A549 (cell line): ENCODE data around the gene FAM228A. TPM values are rescaled to one million over a fixed set of nuclear protein-coding genes. Genes with fewer than 3 reads are reported as not detected.

Source experiments
- ATAC-seq, 2 experiments: fragments of 200-7000 bp in 1 of 2; fragments of >200 bp in 1 of 2; cut with Nextera tagmentation in 1 of 2; cut with Tn5 transposase in 1 of 2; 3 replicates each; pipeline versions ENCODE4 v1.8.0 to v1.9.1; 2018 to 2020; ENCODE audit warnings: mild to moderate bottlenecking in 1 of 2, moderate library complexity in 1 of 2
- CTCF ChIA-PET: fragments of 300-600 bp; sonication (Branson Sonifier 250); formaldehyde crosslinking; extraction: SDS; loops from one replicate; lab custom pipeline; 2021; ENCODE audit warnings: antibody characterized with exemption, inconsistent platforms; lab: Yijun Ruan, JAX
- POLR2A ChIA-PET: fragments of 350-600 bp; formaldehyde crosslinking; extraction: SDS; loops from one replicate; lab custom pipeline; 2021; ENCODE audit warnings: antibody characterized with exemption, inconsistent platforms; lab: Yijun Ruan, JAX
- DNase-seq, 2 experiments: peaks; one replicate each; pipeline versions ENCODE4 v3.0.0 to v3.0.0-alpha.2; 2011 to 2016; ENCODE audit warnings: low read depth in 1 of 2, low spot score in 1 of 2
- FAIRE-seq: peaks from 2 replicates; lab custom pipeline; 2011; peaks lifted over from hg19 to GRCh38; lab: Jason Lieb, UNC
- H3K27ac ChIP-seq, 2 experiments: fragments of >200 bp; sonication (Bioruptor Twin); formaldehyde crosslinking; 3 replicates each; pipeline ENCODE4 v1.5.1; 2016 to 2017
- H3K4me1 ChIP-seq: fragments of >200 bp; sonication (Bioruptor Twin); formaldehyde crosslinking; 3 replicates; pipeline ENCODE4 v1.6.1; 2016
- H3K4me2 ChIP-seq: fragments of >200 bp; sonication (Bioruptor Twin); formaldehyde crosslinking; 3 replicates; pipeline ENCODE4 v1.6.1; 2016
- H3K4me3 ChIP-seq: fragments of >200 bp; sonication (Bioruptor Twin); formaldehyde crosslinking; 3 replicates; pipeline ENCODE4 v1.5.1; 2016
- H3K9me3 ChIP-seq: fragments of >200 bp; sonication (Bioruptor Twin); formaldehyde crosslinking; 3 replicates; pipeline ENCODE4 v1.6.1; 2016
- BHLHE40 ChIP-seq: IDR thresholded peaks from 2 replicates; pipeline ENCODE4 v1.6.1; 2012; ENCODE audit warnings: low read depth, low read length, inconsistent platforms
- CBX2 ChIP-seq: fragments of 200-600 bp; sonication (generic); IDR thresholded peaks from 2 replicates; pipeline ENCODE4 v1.6.1; 2016; ENCODE audit warnings: low read depth, mild to moderate bottlenecking, borderline replicate concordance
- CBX8 ChIP-seq: fragments of 200-600 bp; sonication (generic); IDR thresholded peaks from 2 replicates; pipeline ENCODE4 v1.6.1; 2016
- CHD4 ChIP-seq: fragments of 200-600 bp; sonication (generic); IDR thresholded peaks from 2 replicates; pipeline ENCODE4 v1.6.1; 2016; ENCODE audit warnings: antibody characterized with exemption, mild to moderate bottlenecking, borderline replicate concordance
- EHMT2 ChIP-seq: fragments of 200-600 bp; sonication (generic); IDR thresholded peaks from 2 replicates; pipeline ENCODE4 v1.6.1; 2016; ENCODE audit warnings: antibody characterized with exemption, low read depth, mild to moderate bottlenecking, moderate library complexity
- EP300 ChIP-seq, 2 experiments: fragments of >200 bp; sonication (Bioruptor Twin); formaldehyde crosslinking; IDR thresholded peaks; 2 replicates in 1 of 2; 3 replicates in 1 of 2; pipeline ENCODE4 v1.6.1; 2016 to 2017
- ESRRA ChIP-seq: fragments of 150-350 bp; IDR thresholded peaks from 2 replicates; pipeline ENCODE4 v1.6.1; 2014; ENCODE audit warnings: mild to moderate bottlenecking, low read length, borderline replicate concordance
- HEYL ChIP-seq: fragments of 250-450 bp; sonication (Bioruptor Pico); IDR thresholded peaks from 2 replicates; pipeline ENCODE4 v1.8.0; 2021; ENCODE audit warnings: mild to moderate bottlenecking, moderate library complexity
- HOXB5 ChIP-seq: fragments of 250-450 bp; sonication (Bioruptor Pico); IDR thresholded peaks from 2 replicates; pipeline ENCODE4 v1.5.0; 2020; ENCODE audit warnings: mild to moderate bottlenecking, moderate library complexity
- JUN ChIP-seq, 2 experiments: fragments of >200 bp; sonication (Bioruptor Twin); formaldehyde crosslinking; IDR thresholded peaks; 2 replicates in 1 of 2; 3 replicates in 1 of 2; pipeline ENCODE4 v1.6.1; 2016 to 2017
- KDM5A ChIP-seq: fragments of 200-600 bp; sonication (generic); IDR thresholded peaks from 2 replicates; pipeline ENCODE4 v1.6.1; 2016; ENCODE audit warnings: antibody characterized with exemption, mild to moderate bottlenecking
- MAZ ChIP-seq: fragments of 150-350 bp; IDR thresholded peaks from 2 replicates; pipeline ENCODE4 v1.6.1; 2014; ENCODE audit warnings: antibody characterized with exemption, low read depth, low read length, borderline replicate concordance
- NPAS2 ChIP-seq: fragments of 250-450 bp; sonication (Bioruptor Pico); IDR thresholded peaks from 2 replicates; pipeline ENCODE4 v1.8.0; 2022; ENCODE audit warnings: mild to moderate bottlenecking, moderate library complexity, borderline replicate concordance
- PHF8 ChIP-seq: fragments of 200-600 bp; sonication (generic); IDR thresholded peaks from 2 replicates; pipeline ENCODE4 v1.6.1; 2016; ENCODE audit warnings: low read depth, mild to moderate bottlenecking, antibody characterized with exemption, moderate library complexity, borderline replicate concordance
- RAD21 ChIP-seq, 2 experiments: fragments of >200 bp in 1 of 2; sonication (Bioruptor Twin) in 1 of 2; formaldehyde crosslinking in 1 of 2; IDR thresholded peaks in 1 of 2; conservative IDR thresholded peaks in 1 of 2; 2 replicates in 1 of 2; 3 replicates in 1 of 2; pipeline ENCODE4 v1.6.1; 2012 to 2018; ENCODE audit warnings: inconsistent platforms in 1 of 2
- RARB ChIP-seq: fragments of 250-450 bp; sonication (Bioruptor Pico); IDR thresholded peaks from 2 replicates; pipeline ENCODE4 v1.8.0; 2021; ENCODE audit warnings: mild to moderate bottlenecking, moderate library complexity
- RCOR1 ChIP-seq: fragments of 150-350 bp; IDR thresholded peaks from 2 replicates; pipeline ENCODE4 v1.6.1; 2014; ENCODE audit warnings: antibody characterized with exemption, low read length, low read depth
- SMC3 ChIP-seq: fragments of >200 bp; sonication (Bioruptor Twin); formaldehyde crosslinking; IDR thresholded peaks from 3 replicates; pipeline ENCODE4 v1.6.1; 2018; ENCODE audit warnings: inconsistent platforms
- SREBF2 ChIP-seq: fragments of 450-650 bp; IDR thresholded peaks from 2 replicates; pipeline ENCODE4 v1.6.1; 2014; ENCODE audit warnings: mild to moderate bottlenecking, moderate library complexity
- TFCP2L1 ChIP-seq: fragments of 250-450 bp; sonication (Bioruptor Pico); IDR thresholded peaks from 2 replicates; pipeline ENCODE4 v1.5.0; 2021; ENCODE audit warnings: mild to moderate bottlenecking
- TP53 ChIP-seq: fragments of 250-450 bp; sonication (Bioruptor Pico); IDR thresholded peaks from 2 replicates; pipeline ENCODE4 v1.5.0; 2021; ENCODE audit warnings: mild to moderate bottlenecking, moderate library complexity
- ZFP36 ChIP-seq: fragments of 450-650 bp; IDR thresholded peaks from 2 replicates; pipeline ENCODE4 v1.6.1; 2014; ENCODE audit warnings: borderline replicate concordance; ENCODE audit not compliant: partially characterized antibody
- ZNF302 ChIP-seq: fragments of 250-450 bp; sonication (Bioruptor Pico); IDR thresholded peaks from 2 replicates; pipeline ENCODE4 v1.9.0; 2021; ENCODE audit warnings: inconsistent platforms, mild to moderate bottlenecking, moderate library complexity
- ZSCAN20 ChIP-seq: fragments of 250-450 bp; sonication (Bioruptor Pico); IDR thresholded peaks from 2 replicates; pipeline ENCODE4 v1.8.0; 2022; ENCODE audit warnings: mild to moderate bottlenecking, moderate library complexity
- WGBS: methylation state at CpG from one replicate; pipeline ENCODE4 v1.1.6; 2017; ENCODE audit errors: missing lambda C conversion rate; 5-methylcytosine and 5-hydroxymethylcytosine counted together
- polyA minus RNA-seq: library from RNA; depleted of rRNA, polyadenylated mRNA; stranded (reverse); fragments of >200 nt; gene quantifications from 2 replicates; pipeline ENCODE4 v1.2.3, GENCODE V29; 2011; rRNA and poly(A)+ RNA removed
- polyA plus RNA-seq, 4 experiments: library from polyadenylated mRNA; depleted of rRNA in 3 of 4; stranded (reverse); fragments of >200 nt; fragmentation: RNase III in 1 of 4; extraction: RNeasy Plus Mini Kit Qiagen cat#74134 plus additional on column Dnase treatment in 1 of 4; gene quantifications; 2 replicates in 3 of 4; 3 replicates in 1 of 4; pipeline ENCODE4 v1.2.3, GENCODE V29; 2011 to 2017
- TF ChIP-seq, protein P1 (sequence below): fragments of 250-450 bp; sonication (Bioruptor Pico); IDR thresholded peaks from 2 replicates; pipeline ENCODE4 v1.5.0; 2020; ENCODE audit warnings: low read depth, mild to moderate bottlenecking, moderate library complexity
- TF ChIP-seq, protein P2 (sequence below): fragments of 150-350 bp; IDR thresholded peaks from 2 replicates; pipeline ENCODE4 v1.6.1; 2014; ENCODE audit warnings: low read depth, mild to moderate bottlenecking, low read length
- TF ChIP-seq, protein P3 (sequence below): fragments of 450-650 bp; IDR thresholded peaks from 2 replicates; pipeline ENCODE4 v1.6.1; 2014; ENCODE audit warnings: antibody characterized with exemption
- TF ChIP-seq, protein P4 (sequence below): fragments of >200 bp; sonication (Bioruptor Twin); formaldehyde crosslinking; IDR thresholded peaks from 2 replicates; pipeline ENCODE4 v1.6.1; 2016
- TF ChIP-seq, protein P5 (sequence below): IDR thresholded peaks from 2 replicates; pipeline ENCODE4 v1.6.1; 2012
- TF ChIP-seq, protein P6 (sequence below): fragments of 250-450 bp; sonication (Bioruptor Pico); IDR thresholded peaks from 2 replicates; pipeline ENCODE4 v1.5.0; 2021; ENCODE audit warnings: mild to moderate bottlenecking, moderate library complexity, borderline replicate concordance
- TF ChIP-seq, protein P7 (sequence below): IDR thresholded peaks from 2 replicates; pipeline ENCODE4 v1.6.1; 2012

FAM228A gene
- polyA plus RNA-seq (2011; rRNA removed) (0.13 TPM in 1 of 2 replicates, not detected in the other), polyA plus RNA-seq (2017; fragmentation: RNase III; extraction: RNeasy Plus Mini Kit Qiagen cat#74134 plus additional on column Dnase treatment) (not detected in 3 replicates), polyA minus RNA-seq (not detected in 2 replicates)
- not detected in 2 replicates for polyA plus RNA-seq (2012; cell fraction: cytosol; rRNA removed)
- 0.07 TPM in 1 of 2 replicates, not detected in the other for polyA plus RNA-seq (2012; cell fraction: nucleus; rRNA removed)

DNA sequence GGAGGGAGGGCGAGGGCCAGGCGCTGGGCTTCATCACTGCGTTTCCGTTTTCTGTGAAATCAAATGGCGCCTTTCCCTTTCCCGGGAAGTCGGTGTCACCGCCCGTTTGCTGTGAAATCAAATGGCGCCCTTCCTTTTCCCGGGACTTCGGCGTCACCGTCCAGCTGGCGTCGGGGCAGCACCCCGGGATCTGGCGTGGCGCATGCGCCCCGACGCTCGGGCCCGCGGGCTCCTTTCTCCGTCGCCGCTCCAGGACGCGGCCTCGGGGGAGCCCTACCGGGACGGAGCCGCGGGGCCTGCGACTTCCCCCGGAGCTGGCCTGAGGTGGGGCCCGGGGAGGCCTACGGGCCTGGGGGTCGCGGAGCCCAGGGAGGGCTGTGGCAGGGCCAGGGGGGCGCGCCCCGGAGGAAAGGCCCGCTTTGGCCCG lies at the start of gene FAM228A:
Gene FAM228A, plus strand, starts transcription at position 203 of the 427 bp plus-strand sequence. CDS start 428 bp downstream, outside the sequence.
- ChIA-PET CTCF (interaction anchor here (1.8 to 3.2 kb wide), 3 partner anchors 11 to 90 kb away, joined by 4 to 17 read pairs (median 6); partner anchors contain the start of gene TP53I3), POLR2A (no interaction called here)
- 96% methylated on average over 31 of the region's 46 CpGs for WGBS
- H3K4me2 ChIP-seq, result no peak within 1 kb of the TSS
- TF ChIP-seq ZFP36 (no peak), ESRRA (no peak), ZNF302 (no peak), CBX8 (no peak), HEYL (CRISPR knock-in tag) (no peak), RCOR1 (no peak), RARB (no peak), SMC3 (no peak), ZSCAN20 (no peak), CHD4 (no peak), RAD21 (conservative IDR thresholded peaks at IDR 0.05 in 1 of 2, IDR thresholded peaks at IDR 0.05 in 1 of 2) (no peak), NPAS2 (CRISPR knock-in tag) (no peak), HOXB5 (CRISPR knock-in tag) (no peak), SREBF2 (no peak), TFCP2L1 (CRISPR knock-in tag) (no peak), PHF8 (no peak)
- TF ChIP-seq, protein P1, sequence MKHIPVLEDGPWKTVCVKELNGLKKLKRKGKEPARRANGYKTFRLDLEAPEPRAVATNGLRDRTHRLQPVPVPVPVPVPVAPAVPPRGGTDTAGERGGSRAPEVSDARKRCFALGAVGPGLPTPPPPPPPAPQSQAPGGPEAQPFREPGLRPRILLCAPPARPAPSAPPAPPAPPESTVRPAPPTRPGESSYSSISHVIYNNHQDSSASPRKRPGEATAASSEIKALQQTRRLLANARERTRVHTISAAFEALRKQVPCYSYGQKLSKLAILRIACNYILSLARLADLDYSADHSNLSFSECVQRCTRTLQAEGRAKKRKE (CRISPR knock-in tag), result no peak
- TF ChIP-seq, protein P2, sequence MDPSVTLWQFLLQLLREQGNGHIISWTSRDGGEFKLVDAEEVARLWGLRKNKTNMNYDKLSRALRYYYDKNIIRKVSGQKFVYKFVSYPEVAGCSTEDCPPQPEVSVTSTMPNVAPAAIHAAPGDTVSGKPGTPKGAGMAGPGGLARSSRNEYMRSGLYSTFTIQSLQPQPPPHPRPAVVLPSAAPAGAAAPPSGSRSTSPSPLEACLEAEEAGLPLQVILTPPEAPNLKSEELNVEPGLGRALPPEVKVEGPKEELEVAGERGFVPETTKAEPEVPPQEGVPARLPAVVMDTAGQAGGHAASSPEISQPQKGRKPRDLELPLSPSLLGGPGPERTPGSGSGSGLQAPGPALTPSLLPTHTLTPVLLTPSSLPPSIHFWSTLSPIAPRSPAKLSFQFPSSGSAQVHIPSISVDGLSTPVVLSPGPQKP, result no peak
- TF ChIP-seq, protein P3, sequence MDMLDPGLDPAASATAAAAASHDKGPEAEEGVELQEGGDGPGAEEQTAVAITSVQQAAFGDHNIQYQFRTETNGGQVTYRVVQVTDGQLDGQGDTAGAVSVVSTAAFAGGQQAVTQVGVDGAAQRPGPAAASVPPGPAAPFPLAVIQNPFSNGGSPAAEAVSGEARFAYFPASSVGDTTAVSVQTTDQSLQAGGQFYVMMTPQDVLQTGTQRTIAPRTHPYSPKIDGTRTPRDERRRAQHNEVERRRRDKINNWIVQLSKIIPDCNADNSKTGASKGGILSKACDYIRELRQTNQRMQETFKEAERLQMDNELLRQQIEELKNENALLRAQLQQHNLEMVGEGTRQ, result no peak
- TF ChIP-seq, protein P4, sequence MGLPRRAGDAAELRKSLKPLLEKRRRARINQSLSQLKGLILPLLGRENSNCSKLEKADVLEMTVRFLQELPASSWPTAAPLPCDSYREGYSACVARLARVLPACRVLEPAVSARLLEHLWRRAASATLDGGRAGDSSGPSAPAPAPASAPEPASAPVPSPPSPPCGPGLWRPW, result no peak
- ATAC-seq (no peak), FAIRE-seq (no peak), DNase-seq (no peak)
- H3K4me3 ChIP-seq, result no peak within 1 kb of the TSS
- no peaks in the 10 kb centered on the region for H3K9me3 ChIP-seq
- no peak within 1 kb of the TSS for H3K27ac ChIP-seq
- H3K4me1 ChIP-seq, result no peaks in the 10 kb centered on the region

DNA sequence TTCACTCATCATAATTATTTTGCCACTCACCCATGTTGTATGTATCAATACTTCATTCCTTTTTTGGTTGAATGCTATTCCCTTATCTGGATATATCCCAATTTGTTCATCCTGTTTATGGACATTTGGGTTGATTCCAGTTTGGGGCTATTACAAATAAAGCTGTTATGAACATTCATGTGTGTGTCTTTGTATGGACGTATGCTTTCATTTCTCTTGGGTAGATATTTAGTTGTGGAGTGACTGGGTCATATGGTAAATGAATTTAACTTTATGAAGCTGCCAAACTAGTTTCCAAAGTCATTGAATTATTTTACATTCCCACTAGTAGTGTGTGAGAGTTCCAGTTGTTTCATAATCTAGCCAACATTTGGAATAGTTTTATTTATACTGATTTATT lies 48.9 kb upstream of the FAM228A start:
- no peaks in the 10 kb centered on the region for H3K9me3 ChIP-seq
- H3K4me2 ChIP-seq, result no peak overlapping the region
- DNase-seq (no peak), FAIRE-seq (no peak), ATAC-seq (no peak)
- peaks cover 13% of the 10 kb centered on the region; the same call in 1 of the 3 replicates for H3K4me1 ChIP-seq
- ChIA-PET CTCF (interaction anchor here (2.7 to 8.3 kb wide), 2 partner anchors 15 to 42 kb away, joined by 12 to 75 read pairs; partner anchors contain the start of gene TP53I3), POLR2A (no interaction called here)
- H3K4me3 ChIP-seq, result no peak overlapping the region
- WGBS, result 82% methylated on average over 1 of the region's 1 CpG
- H3K27ac ChIP-seq, result no peak overlapping the region
- TF ChIP-seq TP53, result no peak
- TF ChIP-seq, protein P5, sequence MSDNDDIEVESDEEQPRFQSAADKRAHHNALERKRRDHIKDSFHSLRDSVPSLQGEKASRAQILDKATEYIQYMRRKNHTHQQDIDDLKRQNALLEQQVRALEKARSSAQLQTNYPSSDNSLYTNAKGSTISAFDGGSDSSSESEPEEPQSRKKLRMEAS, result no peak
- no peak for TF ChIP-seq ESRRA
- no peak for TF ChIP-seq ZSCAN20
- no peak for TF ChIP-seq EP300 (IDR thresholded peaks at IDR 0.05)
- TF ChIP-seq, protein P4, result no peak
- TF ChIP-seq, protein P6, sequence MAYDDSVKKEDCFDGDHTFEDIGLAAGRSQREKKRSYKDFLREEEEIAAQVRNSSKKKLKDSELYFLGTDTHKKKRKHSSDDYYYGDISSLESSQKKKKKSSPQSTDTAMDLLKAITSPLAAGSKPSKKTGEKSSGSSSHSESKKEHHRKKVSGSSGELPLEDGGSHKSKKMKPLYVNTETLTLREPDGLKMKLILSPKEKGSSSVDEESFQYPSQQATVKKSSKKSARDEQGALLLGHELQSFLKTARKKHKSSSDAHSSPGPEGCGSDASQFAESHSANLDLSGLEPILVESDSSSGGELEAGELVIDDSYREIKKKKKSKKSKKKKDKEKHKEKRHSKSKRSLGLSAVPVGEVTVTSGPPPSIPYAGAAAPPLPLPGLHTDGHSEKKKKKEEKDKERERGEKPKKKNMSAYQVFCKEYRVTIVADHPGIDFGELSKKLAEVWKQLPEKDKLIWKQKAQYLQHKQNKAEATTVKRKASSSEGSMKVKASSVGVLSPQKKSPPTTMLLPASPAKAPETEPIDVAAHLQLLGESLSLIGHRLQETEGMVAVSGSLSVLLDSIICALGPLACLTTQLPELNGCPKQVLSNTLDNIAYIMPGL (CRISPR knock-in tag), result no peak
- no peak for TF ChIP-seq CBX8
- no peak for TF ChIP-seq BHLHE40
- no peak for TF ChIP-seq CBX2
- TF ChIP-seq EHMT2, result no peak
- TF ChIP-seq MAZ, result no peak
- TF ChIP-seq RAD21 (conservative IDR thresholded peaks at IDR 0.05 in 1 of 2, IDR thresholded peaks at IDR 0.05 in 1 of 2), result no peak
- TF ChIP-seq JUN (IDR thresholded peaks at IDR 0.05), result no peak
- TF ChIP-seq KDM5A, result no peak
- TF ChIP-seq HOXB5 (CRISPR knock-in tag), result no peak
- TF ChIP-seq, protein P7, sequence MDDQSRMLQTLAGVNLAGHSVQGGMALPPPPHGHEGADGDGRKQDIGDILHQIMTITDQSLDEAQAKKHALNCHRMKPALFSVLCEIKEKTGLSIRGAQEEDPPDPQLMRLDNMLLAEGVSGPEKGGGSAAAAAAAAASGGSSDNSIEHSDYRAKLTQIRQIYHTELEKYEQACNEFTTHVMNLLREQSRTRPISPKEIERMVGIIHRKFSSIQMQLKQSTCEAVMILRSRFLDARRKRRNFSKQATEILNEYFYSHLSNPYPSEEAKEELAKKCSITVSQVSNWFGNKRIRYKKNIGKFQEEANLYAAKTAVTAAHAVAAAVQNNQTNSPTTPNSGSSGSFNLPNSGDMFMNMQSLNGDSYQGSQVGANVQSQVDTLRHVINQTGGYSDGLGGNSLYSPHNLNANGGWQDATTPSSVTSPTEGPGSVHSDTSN, result no peak
